ENCODE measurements around the gene KLHL24.
"Not testable (repeated sequence)": the region's sequence is repeated elsewhere in the genome, so short reads cannot be mapped to it uniquely, and the experiment has no call there.

Gene KLHL24

GRCh38 chr3:183635431-183636220 is at the start of gene KLHL24:
Gene KLHL24, plus strand, starts transcription at chr3:183635623. Its CDS starts 14,734 bp downstream, at chr3:183650357.
- DNase-seq (ENCODE audit: low read depth in 2 of 2) = peak; percentile 64 to 77

DNA sequence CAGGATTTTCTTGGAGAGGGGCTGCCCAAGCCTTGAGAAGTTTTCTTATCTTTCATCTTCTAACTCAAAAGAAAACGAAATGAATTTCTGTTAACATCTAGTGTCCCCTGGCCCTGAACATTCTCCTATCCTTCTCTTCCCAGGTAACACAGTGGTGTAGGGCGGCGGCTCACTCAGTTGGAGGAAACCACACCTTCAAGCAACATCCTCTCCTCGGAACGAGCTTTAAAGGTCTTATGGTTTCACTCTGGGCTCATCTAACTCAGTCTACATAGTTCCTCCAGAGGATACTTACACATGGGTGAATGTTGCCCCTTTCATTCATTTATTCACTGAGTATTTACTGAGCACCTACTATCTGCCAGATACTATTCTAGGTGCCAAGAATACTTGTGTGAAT is 48.9 kb upstream of the KLHL24 start:
- DNase-seq (ENCODE audit: low read depth in 2 of 2) = no peak

GRCh38 chr3:183587336-183587735 is 48.1 kb upstream of the KLHL24 start:
- DNase-seq (ENCODE audit: low read depth in 2 of 2) = no peak

DNA sequence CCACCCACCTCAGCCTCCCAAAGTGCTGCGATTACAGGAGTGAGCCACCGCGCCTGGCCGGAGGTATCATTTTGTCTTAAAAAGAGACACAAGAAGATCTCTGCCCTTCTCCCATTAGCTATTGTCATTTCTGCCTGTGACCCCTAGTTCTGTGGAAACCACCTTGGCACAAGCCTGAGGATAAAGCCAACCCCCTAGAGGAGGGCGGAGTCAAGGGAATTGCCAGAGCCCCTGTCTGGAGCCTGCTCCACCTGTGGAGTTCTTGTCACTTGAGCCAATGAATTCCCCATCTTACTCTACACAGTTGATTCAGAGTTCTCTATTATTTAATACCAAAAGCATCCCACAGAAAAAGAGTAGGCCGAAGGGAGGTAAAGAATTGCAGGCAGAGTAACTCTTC is 45.0 kb upstream of the KLHL24 start:
- no peak for DNase-seq (ENCODE audit: low read depth in 2 of 2)

- DNase-seq (ENCODE audit: low read depth in 2 of 2) = no peak
These were observed 43.4 kb upstream of the KLHL24 start for GRCh38 chr3:183591881-183592521.

GRCh38 chr3:183592821-183593220 is 42.6 kb upstream of the KLHL24 start:
- no peak for DNase-seq (ENCODE audit: low read depth in 2 of 2)

- DNase-seq (ENCODE audit: low read depth in 2 of 2) = no peak
These were observed 40.8 kb upstream of the KLHL24 start for GRCh38 chr3:183594636-183595035.

DNA sequence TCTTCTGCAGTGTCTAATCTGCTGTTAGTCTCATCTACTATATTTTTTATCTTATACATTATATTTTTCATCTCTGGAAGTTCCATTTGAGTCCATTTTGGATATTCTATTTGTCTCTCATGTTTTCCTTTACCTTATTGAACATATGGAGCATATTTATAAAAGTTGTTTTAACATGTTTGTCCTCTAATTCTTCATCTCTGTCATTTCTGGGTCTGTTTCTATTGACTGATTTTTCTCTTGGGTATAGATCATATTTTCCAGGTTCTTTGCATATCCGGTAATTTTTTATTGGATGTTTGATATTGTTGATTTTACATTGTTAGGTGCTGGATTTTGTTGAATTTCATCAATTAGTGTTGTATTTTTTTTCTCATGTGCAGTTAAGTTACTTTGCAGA is 37.5 kb upstream of the KLHL24 start:
- DNase-seq (ENCODE audit: low read depth in 2 of 2) = no peak

DNA sequence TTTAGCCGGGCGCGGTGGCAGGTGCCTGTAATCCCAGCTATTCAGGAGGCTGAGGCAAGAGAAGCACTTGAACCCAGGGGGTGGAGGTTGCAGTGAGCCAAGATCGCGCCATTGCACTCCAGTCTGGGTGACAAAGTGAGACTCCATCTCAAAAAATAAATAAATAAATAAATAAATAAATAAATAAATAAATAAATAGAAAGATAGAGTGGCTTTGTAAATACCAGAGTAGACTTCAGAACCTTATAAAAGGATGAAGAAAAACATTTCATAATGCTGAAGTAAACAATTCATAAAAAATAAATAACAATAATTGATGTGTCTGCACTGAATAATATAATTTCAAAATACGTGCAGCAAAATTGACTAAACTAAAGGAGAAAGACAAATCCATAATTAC is 24.1 kb upstream of the KLHL24 start:
- not testable (repeated sequence) for DNase-seq (ENCODE audit: low read depth in 2 of 2)

DNA sequence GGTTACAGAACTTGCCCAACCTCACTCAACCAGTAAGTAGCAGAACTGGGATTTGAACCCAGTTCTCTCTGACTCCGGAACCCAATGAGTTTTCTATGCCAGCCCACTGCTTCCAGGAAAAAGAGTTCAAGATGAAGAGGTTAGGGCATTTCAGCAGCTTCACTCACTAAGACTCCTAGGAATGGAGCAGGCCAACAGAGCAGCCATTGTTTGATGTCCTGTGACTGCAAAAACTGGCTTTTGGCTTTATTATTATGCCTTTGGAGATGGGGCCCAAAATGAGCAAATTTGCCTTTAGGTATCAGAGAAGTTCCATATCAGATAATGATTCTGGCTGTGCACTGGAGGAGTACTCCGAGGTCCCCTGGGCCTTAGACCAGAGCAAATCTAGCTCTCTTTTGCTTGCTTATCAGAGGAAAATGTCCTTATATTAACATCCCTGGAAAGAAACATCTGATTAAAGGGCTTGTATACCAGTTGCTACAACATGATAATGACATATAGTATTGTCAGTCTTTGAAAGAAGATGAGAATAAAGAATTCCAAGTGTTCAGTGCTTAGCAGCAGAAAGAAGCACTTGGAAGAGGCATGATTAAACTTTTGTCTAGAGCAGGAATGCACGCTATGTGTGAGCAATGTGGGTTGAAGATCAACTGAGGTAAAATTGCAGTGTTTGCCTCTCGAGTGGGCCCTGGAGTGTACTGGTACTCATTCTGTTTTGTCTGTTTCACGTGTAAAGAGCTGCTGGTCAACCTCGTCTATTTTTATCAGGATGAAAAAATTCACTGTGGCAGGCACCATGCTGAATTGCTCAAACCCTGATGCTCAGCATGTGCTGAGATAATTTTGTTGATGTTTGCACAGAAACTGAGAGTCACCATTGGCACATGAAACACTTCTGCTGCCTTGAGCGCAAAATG is 21.8 kb upstream of the KLHL24 start:
- no peak for DNase-seq (ENCODE audit: low read depth in 2 of 2)

GRCh38 chr3:183618542-183618941 is 16.9 kb upstream of the KLHL24 start:
- DNase-seq (ENCODE audit: low read depth in 2 of 2) = no peak

GRCh38 chr3:183619010-183619409 is 16.4 kb upstream of the KLHL24 start:
- no peak for DNase-seq (ENCODE audit: low read depth in 2 of 2)

DNA sequence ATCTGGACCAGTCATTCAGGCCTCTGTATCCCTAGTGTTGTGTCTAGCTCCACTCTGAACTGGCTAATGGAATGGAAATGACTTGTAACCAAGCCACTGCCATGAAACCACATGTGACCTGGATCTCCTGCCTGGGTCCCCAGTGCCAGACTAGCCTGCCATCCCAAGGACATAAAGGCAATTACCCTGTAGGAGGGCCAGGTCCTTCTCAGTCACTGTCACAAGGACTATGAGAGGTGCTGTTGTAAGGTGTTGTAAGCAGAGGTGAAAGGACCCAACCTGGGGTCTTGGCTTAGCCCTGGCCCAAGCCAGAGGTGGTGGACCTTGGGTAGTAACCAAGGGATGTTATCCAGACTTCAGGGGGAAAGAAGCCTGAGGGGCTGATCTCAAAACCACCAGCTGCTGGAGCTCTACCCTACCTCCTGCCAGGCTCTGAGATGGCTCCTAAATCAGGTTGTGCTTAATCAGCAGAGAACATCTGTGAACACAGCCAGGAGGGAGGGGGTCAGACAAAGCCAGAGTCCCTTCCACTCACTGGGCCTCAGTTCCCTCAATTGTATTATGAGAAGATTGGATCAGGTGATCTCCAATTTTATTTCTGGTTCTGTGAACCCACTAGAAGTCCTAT is 15.7 kb upstream of the KLHL24 start:
- DNase-seq (ENCODE audit: low read depth in 2 of 2) = no peak

- no peak for DNase-seq (ENCODE audit: low read depth in 2 of 2)
These were observed 15.2 kb upstream of the KLHL24 start for GRCh38 chr3:183620252-183620628.

DNA sequence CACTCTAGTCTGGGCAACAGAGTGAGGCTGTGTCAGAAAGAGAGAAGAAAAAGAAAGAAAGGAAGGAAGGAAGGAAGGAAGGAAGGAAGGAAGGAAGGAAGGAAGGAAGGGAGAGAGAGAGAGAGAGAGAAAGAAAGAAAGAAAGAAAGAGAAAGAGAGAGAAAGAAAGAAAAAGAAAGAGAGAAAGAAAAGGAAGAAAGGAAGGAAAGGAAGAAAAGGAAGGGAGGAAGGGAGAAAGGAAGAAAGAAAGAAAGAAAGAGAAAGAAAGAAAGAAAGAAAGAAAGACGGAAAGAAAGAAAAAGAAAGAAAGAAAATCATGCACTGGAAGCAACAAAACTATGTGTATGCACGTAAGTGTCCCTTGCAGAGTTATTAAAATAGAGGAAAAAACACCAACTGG is 12.9 kb upstream of the KLHL24 start:
- DNase-seq (ENCODE audit: low read depth in 2 of 2) = not testable (repeated sequence)

DNA sequence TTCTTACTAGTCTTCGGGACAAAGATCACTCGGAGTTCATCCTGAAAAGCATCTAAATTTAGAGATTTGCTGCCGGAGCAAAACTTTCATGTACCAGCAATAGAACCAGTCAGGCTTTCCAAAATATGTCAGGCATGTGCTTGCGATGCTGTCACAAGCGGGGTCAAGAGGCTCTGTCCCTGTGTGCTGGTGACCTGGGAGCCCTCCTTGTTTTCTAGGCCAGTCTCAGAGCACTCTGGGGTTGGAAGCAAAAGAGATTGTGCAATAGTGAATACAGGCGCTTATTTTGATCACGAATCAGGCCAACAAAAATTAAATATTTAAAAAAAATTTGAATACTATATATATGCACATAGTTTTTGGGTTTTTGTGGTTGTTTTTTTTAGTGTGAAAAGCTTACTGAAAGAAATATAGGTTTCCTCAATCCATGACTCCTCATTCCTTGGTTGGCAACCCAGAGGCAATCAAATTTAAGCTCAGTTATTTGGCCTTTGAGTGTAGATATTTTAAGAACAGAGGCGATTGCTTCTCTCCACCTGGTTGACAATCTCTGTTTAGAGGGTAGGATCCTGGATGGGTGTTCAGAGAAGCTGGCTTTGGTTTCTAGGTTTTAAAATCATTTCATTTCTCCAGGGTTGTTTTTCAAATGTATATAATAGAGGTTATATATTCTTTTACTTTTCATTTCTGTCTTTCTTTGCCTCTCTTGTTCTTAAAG is 8.4 kb upstream of the KLHL24 start:
- DNase-seq (ENCODE audit: low read depth in 2 of 2) = no peak

- DNase-seq (ENCODE audit: low read depth in 2 of 2) = no peak
These were observed 5.7 kb upstream of the KLHL24 start for GRCh38 chr3:183629546-183630301.

GRCh38 chr3:183631715-183632114 is 3.7 kb upstream of the KLHL24 start:
- DNase-seq (ENCODE audit: low read depth in 2 of 2) = no peak

DNA sequence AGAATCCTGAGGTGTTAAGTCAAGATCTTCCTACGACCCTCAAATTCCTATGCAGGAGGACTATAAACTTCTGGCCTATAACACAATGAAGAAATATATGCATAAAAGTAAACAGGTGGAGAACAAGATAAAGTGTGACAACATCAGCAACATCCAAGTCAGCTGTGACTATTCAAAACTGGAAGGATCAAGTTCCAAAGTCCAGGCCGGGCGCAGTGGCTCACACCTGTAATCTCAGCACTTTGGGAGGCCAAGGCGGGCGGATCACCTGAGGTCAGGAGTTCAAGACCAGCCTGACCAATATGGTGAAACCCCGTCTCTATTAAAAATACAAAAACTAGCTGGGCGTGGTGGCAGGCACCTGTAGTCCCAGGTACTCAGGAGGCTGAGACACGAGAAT is 2.7 kb upstream of the KLHL24 start:
- not testable (repeated sequence) for DNase-seq (ENCODE audit: low read depth in 2 of 2)

DNA sequence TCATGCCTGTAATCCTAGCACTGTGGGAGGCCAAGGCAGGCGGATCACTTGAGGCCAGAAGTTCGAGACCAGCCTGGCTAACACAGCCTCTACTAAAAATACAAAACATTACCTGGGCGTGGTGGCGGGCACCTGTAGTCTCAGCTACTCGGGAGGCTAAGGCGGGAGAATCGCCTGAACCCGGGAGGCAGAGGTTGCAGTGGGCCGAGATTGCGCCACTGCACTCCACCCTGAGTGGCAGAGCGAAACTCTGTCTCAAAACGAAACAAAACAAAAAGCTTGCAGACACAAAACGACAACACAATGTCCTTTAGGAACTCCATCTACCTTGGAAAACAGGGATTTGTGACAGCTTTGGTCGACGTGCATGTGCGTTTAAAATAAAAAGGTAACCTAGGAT is 716 bp upstream of the KLHL24 start:
- no peak for DNase-seq (ENCODE audit: low read depth in 2 of 2)

DNA sequence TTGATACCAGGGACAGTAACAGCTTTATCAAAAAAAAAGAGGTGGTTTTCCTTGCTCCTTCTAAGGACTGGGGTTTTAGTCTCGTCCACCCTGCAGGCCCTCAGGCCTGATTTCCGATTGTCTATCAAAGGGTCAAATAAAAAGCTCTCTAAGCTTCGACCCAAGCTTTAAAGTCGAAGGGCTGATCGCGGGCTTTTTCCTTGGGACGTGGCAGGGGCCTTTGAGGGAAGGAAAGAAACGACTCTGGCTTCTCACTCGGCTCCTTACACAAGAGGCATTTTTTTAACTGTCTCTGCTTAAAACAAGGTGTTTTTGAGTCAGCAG is 354 bp upstream of the KLHL24 start:
- no peak for DNase-seq (ENCODE audit: low read depth in 2 of 2)
